HEK293 (cell line): ENCODE data around the gene RPL19.

Experiments used
- FEZF1 ChIP-seq: fragments of 450-650 bp; formaldehyde crosslinking; IDR thresholded peaks from 2 replicates; pipeline ENCODE4 v1.5.1; 2016; ENCODE audit warnings: missing biosample characterization, missing genetic modification characterization
- GLIS2 ChIP-seq: fragments of 450-650 bp; formaldehyde crosslinking; IDR thresholded peaks from 2 replicates; pipeline ENCODE4 v1.5.1; 2016; ENCODE audit warnings: missing biosample characterization, missing genetic modification characterization
- KLF1 ChIP-seq: fragments of 450-650 bp; formaldehyde crosslinking; IDR thresholded peaks from 2 replicates; pipeline ENCODE4 v1.5.1; 2016; ENCODE audit warnings: missing biosample characterization, missing genetic modification characterization
- KLF10 ChIP-seq: fragments of 450-650 bp; IDR thresholded peaks from 2 replicates; pipeline ENCODE4 v1.5.1; 2018; ENCODE audit warnings: missing biosample characterization, mild to moderate bottlenecking, missing genetic modification characterization
- KLF8 ChIP-seq: fragments of 450-650 bp; formaldehyde crosslinking; IDR thresholded peaks from 2 replicates; pipeline ENCODE4 v1.5.1; 2016; ENCODE audit warnings: missing biosample characterization, missing genetic modification characterization
- KLF9 ChIP-seq: fragments of 450-650 bp; formaldehyde crosslinking; IDR thresholded peaks from 2 replicates; pipeline ENCODE4 v1.5.1; 2016; ENCODE audit warnings: missing biosample characterization, missing genetic modification characterization, low read depth
- OVOL3 ChIP-seq: fragments of 450-650 bp; formaldehyde crosslinking; IDR thresholded peaks from 2 replicates; pipeline ENCODE4 v1.5.1; 2016; ENCODE audit warnings: missing biosample characterization, missing genetic modification characterization
- TRIM28 ChIP-seq: IDR thresholded peaks from 2 replicates; pipeline ENCODE4 v1.6.1; 2011; ENCODE audit warnings: low read length, control low read depth, borderline replicate concordance
- YY1 ChIP-seq: fragments of 450-650 bp; formaldehyde crosslinking; IDR thresholded peaks from 2 replicates; pipeline ENCODE4 v1.5.1; 2018; ENCODE audit warnings: missing biosample characterization, missing genetic modification characterization
- ZFP3 ChIP-seq: fragments of 450-650 bp; formaldehyde crosslinking; IDR thresholded peaks from 2 replicates; pipeline ENCODE4 v1.5.1; 2016; ENCODE audit warnings: low read depth, missing biosample characterization, missing genetic modification characterization
- ZNF138 ChIP-seq: fragments of 450-650 bp; formaldehyde crosslinking; IDR thresholded peaks from 2 replicates; pipeline ENCODE4 v1.5.1; 2016; ENCODE audit warnings: missing biosample characterization, missing genetic modification characterization, borderline replicate concordance
- ZNF140 ChIP-seq: fragments of 450-650 bp; formaldehyde crosslinking; IDR thresholded peaks from 2 replicates; pipeline ENCODE4 v1.5.1; 2016; ENCODE audit warnings: missing biosample characterization, missing genetic modification characterization
- ZNF155 ChIP-seq: fragments of 450-650 bp; formaldehyde crosslinking; IDR thresholded peaks from 2 replicates; pipeline ENCODE4 v1.5.1; 2016; ENCODE audit warnings: missing biosample characterization, missing genetic modification characterization
- ZNF175 ChIP-seq: fragments of 450-650 bp; formaldehyde crosslinking; IDR thresholded peaks from 2 replicates; pipeline ENCODE4 v1.5.1; 2016; ENCODE audit warnings: missing biosample characterization, missing genetic modification characterization
- ZNF24 ChIP-seq: fragments of 450-650 bp; formaldehyde crosslinking; IDR thresholded peaks from 2 replicates; pipeline ENCODE4 v1.5.1; 2016; ENCODE audit warnings: missing biosample characterization, missing genetic modification characterization
- ZNF302 ChIP-seq: fragments of 450-650 bp; formaldehyde crosslinking; IDR thresholded peaks from 2 replicates; pipeline ENCODE4 v1.5.1; 2016; ENCODE audit warnings: missing biosample characterization, missing genetic modification characterization, low read depth
- ZNF335 ChIP-seq: fragments of 450-650 bp; formaldehyde crosslinking; conservative IDR thresholded peaks from 2 replicates; pipeline ENCODE4 v1.5.1; 2016; ENCODE audit warnings: missing biosample characterization, missing genetic modification characterization
- ZNF341 ChIP-seq: fragments of 450-650 bp; formaldehyde crosslinking; IDR thresholded peaks from 2 replicates; pipeline ENCODE4; 2016; ENCODE audit warnings: low read depth, missing biosample characterization, missing genetic modification characterization
- ZNF354C ChIP-seq: fragments of 450-650 bp; formaldehyde crosslinking; IDR thresholded peaks from 2 replicates; pipeline ENCODE4 v1.5.1; 2016; ENCODE audit warnings: missing biosample characterization, missing genetic modification characterization, low read depth, borderline replicate concordance
- ZNF366 ChIP-seq: fragments of 450-650 bp; formaldehyde crosslinking; conservative IDR thresholded peaks from 2 replicates; pipeline ENCODE4 v1.5.1; 2016; ENCODE audit warnings: missing biosample characterization, missing genetic modification characterization
- ZNF391 ChIP-seq: fragments of 450-650 bp; formaldehyde crosslinking; IDR thresholded peaks from 2 replicates; pipeline ENCODE4 v1.5.1; 2016; ENCODE audit warnings: low read depth, missing biosample characterization, missing genetic modification characterization, borderline replicate concordance
- ZNF514 ChIP-seq: fragments of 450-650 bp; formaldehyde crosslinking; IDR thresholded peaks from 2 replicates; pipeline ENCODE4 v1.5.1; 2016; ENCODE audit warnings: missing biosample characterization, missing genetic modification characterization
- ZNF544 ChIP-seq: fragments of 450-650 bp; formaldehyde crosslinking; IDR thresholded peaks from 2 replicates; pipeline ENCODE4 v1.5.0; 2017; ENCODE audit warnings: missing biosample characterization, missing genetic modification characterization
- ZNF555 ChIP-seq: fragments of 450-650 bp; formaldehyde crosslinking; conservative IDR thresholded peaks from 2 replicates; pipeline ENCODE4 v1.5.1; 2017; ENCODE audit warnings: missing biosample characterization, mild to moderate bottlenecking, missing genetic modification characterization, inconsistent platforms
- ZNF571 ChIP-seq: fragments of 450-650 bp; formaldehyde crosslinking; IDR thresholded peaks from 2 replicates; pipeline ENCODE4 v1.5.0; 2017; ENCODE audit warnings: missing biosample characterization, missing genetic modification characterization
- ZNF777 ChIP-seq: fragments of 450-650 bp; formaldehyde crosslinking; IDR thresholded peaks from 2 replicates; pipeline ENCODE4 v1.5.1; 2017; ENCODE audit warnings: missing biosample characterization, missing genetic modification characterization, borderline replicate concordance
- TF ChIP-seq, protein P1 (sequence below): fragments of 450-650 bp; formaldehyde crosslinking; IDR thresholded peaks from 2 replicates; pipeline ENCODE4 v1.5.1; 2017; ENCODE audit warnings: missing biosample characterization, mild to moderate bottlenecking, missing genetic modification characterization, moderate library complexity
- TF ChIP-seq, protein P2 (sequence below): fragments of 450-650 bp; formaldehyde crosslinking; IDR thresholded peaks from 2 replicates; pipeline ENCODE4 v1.5.1; 2016; ENCODE audit warnings: missing biosample characterization, missing genetic modification characterization
- TF ChIP-seq, protein P3 (sequence below): fragments of 450-650 bp; formaldehyde crosslinking; IDR thresholded peaks from 2 replicates; pipeline ENCODE4 v1.5.1; 2017; ENCODE audit warnings: missing biosample characterization, missing genetic modification characterization
- TF ChIP-seq, protein P4 (sequence below): fragments of 450-650 bp; formaldehyde crosslinking; IDR thresholded peaks from 2 replicates; pipeline ENCODE4; 2016; ENCODE audit warnings: missing biosample characterization, missing genetic modification characterization
- TF ChIP-seq, protein P5 (sequence below): fragments of 450-650 bp; formaldehyde crosslinking; IDR thresholded peaks from 2 replicates; pipeline ENCODE4 v1.5.1; 2016; ENCODE audit warnings: missing biosample characterization, missing genetic modification characterization

Gene RPL19

DNA sequence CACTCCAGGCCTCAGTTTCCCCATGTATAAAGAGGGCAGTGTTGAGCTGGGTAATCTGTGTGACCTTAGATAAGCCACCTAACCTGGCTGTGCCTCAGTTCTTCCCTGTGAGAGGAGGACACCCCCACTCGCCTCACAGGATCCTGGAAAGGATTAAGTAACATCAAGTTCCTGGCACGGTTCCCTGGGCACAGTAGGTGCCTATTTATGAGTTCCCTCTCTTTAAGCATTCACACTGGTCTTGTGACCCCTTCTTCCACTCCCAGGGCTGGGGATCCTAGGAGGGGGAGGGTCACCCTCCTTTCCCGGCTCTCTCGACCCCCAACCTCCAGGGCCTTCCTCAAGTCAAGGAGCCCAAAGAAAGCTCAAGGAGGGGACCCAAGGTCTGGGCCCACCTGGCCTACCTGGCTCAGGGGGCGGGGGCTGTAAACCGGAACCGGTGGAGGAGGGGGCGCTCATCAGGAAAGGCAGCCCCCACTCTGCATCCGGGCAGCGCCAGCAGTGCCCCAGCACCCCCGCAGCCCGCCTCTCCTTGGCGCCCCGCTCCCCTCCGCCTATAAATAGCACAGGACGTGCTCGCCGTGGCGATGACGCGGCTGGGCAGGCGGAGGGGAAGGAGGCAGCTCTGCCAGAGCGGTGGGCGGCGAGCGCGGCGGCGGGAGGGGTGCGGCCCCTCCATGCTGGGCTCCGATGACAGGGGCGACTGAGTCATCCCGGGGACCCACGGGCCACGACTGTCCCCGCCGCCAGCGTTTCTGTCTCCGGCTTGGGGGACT is 9.4 kb downstream of the RPL19 start (continued):
- TF ChIP-seq ZNF544 (tag by site-specific recombination) = no peak
- no peak for TF ChIP-seq TRIM28
- TF ChIP-seq, protein P1, sequence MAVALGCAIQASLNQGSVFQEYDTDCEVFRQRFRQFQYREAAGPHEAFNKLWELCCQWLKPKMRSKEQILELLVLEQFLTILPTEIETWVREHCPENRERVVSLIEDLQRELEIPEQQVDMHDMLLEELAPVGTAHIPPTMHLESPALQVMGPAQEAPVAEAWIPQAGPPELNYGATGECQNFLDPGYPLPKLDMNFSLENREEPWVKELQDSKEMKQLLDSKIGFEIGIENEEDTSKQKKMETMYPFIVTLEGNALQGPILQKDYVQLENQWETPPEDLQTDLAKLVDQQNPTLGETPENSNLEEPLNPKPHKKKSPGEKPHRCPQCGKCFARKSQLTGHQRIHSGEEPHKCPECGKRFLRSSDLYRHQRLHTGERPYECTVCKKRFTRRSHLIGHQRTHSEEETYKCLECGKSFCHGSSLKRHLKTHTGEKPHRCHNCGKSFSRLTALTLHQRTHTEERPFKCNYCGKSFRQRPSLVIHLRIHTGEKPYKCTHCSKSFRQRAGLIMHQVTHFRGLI (tag by site-specific recombination) = no peak
- peak; percentile 67; the same call in 1 of the 2 replicates for TF ChIP-seq ZNF335 (tag by site-specific recombination)
- no peak for TF ChIP-seq ZNF571 (tag by site-specific recombination)
- TF ChIP-seq ZNF155 = no peak
- TF ChIP-seq KLF8 (tag by site-specific recombination) = peak; percentile 28; the same call in 1 of the 2 replicates
- no peak for TF ChIP-seq ZNF140 (tag by site-specific recombination)
- TF ChIP-seq, protein P2, sequence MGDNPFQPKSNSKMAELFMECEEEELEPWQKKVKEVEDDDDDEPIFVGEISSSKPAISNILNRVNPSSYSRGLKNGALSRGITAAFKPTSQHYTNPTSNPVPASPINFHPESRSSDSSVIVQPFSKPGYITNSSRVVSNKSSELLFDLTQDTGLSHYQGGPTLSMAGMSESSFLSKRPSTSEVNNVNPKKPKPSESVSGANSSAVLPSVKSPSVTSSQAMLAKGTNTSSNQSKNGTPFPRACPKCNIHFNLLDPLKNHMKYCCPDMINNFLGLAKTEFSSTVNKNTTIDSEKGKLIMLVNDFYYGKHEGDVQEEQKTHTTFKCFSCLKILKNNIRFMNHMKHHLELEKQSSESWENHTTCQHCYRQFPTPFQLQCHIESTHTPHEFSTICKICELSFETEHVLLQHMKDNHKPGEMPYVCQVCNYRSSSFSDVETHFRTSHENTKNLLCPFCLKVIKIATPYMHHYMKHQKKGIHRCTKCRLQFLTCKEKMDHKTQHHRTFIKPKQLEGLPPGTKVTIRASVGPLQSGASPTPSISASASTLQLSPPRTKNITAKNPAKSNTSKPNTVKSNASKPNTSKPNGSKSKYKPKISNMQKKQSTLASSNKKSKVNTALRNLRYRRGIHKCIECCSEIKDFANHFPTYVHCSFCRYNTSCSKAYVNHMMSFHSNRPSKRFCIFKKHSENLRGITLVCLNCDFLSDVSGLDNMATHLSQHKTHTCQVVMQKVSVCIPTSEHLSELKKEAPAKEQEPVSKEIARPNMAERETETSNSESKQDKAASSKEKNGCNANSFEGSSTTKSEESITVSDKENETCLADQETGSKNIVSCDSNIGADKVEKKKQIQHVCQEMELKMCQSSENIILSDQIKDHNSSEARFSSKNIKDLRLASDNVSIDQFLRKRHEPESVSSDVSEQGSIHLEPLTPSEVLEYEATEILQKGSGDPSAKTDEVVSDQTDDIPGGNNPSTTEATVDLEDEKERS (tag by site-specific recombination) = no peak
- TF ChIP-seq ZNF175 = no peak
- TF ChIP-seq, protein P3, sequence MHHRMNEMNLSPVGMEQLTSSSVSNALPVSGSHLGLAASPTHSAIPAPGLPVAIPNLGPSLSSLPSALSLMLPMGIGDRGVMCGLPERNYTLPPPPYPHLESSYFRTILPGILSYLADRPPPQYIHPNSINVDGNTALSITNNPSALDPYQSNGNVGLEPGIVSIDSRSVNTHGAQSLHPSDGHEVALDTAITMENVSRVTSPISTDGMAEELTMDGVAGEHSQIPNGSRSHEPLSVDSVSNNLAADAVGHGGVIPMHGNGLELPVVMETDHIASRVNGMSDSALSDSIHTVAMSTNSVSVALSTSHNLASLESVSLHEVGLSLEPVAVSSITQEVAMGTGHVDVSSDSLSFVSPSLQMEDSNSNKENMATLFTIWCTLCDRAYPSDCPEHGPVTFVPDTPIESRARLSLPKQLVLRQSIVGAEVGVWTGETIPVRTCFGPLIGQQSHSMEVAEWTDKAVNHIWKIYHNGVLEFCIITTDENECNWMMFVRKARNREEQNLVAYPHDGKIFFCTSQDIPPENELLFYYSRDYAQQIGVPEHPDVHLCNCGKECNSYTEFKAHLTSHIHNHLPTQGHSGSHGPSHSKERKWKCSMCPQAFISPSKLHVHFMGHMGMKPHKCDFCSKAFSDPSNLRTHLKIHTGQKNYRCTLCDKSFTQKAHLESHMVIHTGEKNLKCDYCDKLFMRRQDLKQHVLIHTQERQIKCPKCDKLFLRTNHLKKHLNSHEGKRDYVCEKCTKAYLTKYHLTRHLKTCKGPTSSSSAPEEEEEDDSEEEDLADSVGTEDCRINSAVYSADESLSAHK (tag by site-specific recombination) = no peak
- peak; percentile 74 for TF ChIP-seq GLIS2 (tag by site-specific recombination)
- TF ChIP-seq ZNF514 (tag by site-specific recombination) = no peak
- 0 out of 2 replicates have a peak, but pooled peaks have one; percentile 29 for TF ChIP-seq KLF9 (tag by site-specific recombination)
- no peak for TF ChIP-seq ZNF555 (tag by site-specific recombination)
- no peak for TF ChIP-seq ZNF391 (tag by site-specific recombination)
- no peak for TF ChIP-seq KLF10
- no peak for TF ChIP-seq ZNF138 (tag by site-specific recombination)
- TF ChIP-seq OVOL3 (tag by site-specific recombination) = no peak
- TF ChIP-seq, protein P4, sequence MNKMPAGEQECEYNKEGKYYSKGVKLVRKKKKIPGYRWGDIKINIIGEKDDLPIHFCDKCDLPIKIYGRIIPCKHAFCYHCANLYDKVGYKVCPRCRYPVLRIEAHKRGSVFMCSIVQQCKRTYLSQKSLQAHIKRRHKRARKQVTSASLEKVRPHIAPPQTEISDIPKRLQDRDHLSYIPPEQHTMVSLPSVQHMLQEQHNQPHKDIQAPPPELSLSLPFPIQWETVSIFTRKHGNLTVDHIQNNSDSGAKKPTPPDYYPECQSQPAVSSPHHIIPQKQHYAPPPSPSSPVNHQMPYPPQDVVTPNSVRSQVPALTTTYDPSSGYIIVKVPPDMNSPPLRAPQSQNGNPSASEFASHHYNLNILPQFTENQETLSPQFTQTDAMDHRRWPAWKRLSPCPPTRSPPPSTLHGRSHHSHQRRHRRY (tag by site-specific recombination) = no peak
- TF ChIP-seq ZNF24 (tag by site-specific recombination) = peak; percentile 62; the same call in 1 of the 2 replicates
- no peak for TF ChIP-seq ZNF354C (tag by site-specific recombination)
- peak; percentile 76 for TF ChIP-seq KLF1 (tag by site-specific recombination)
- TF ChIP-seq YY1 = no peak
- TF ChIP-seq ZNF366 (tag by site-specific recombination) = no peak
- TF ChIP-seq, protein P5, sequence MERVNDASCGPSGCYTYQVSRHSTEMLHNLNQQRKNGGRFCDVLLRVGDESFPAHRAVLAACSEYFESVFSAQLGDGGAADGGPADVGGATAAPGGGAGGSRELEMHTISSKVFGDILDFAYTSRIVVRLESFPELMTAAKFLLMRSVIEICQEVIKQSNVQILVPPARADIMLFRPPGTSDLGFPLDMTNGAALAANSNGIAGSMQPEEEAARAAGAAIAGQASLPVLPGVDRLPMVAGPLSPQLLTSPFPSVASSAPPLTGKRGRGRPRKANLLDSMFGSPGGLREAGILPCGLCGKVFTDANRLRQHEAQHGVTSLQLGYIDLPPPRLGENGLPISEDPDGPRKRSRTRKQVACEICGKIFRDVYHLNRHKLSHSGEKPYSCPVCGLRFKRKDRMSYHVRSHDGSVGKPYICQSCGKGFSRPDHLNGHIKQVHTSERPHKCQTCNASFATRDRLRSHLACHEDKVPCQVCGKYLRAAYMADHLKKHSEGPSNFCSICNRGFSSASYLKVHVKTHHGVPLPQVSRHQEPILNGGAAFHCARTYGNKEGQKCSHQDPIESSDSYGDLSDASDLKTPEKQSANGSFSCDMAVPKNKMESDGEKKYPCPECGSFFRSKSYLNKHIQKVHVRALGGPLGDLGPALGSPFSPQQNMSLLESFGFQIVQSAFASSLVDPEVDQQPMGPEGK (tag by site-specific recombination) = peak; percentile 97
- no peak for TF ChIP-seq ZFP3 (tag by site-specific recombination)
- no peak for TF ChIP-seq ZNF777 (tag by site-specific recombination)
- no peak for TF ChIP-seq ZNF302 (tag by site-specific recombination)
- peak; percentile 20; the same call in 1 of the 2 replicates for TF ChIP-seq FEZF1 (tag by site-specific recombination)
- 0 out of 2 replicates have a peak, but pooled peaks have one; percentile 7 for TF ChIP-seq ZNF341 (tag by site-specific recombination)
